Body of pancreas (tissue), 4 donors: Measurements from ENCODE around the gene MINDY2. TPM values are rescaled to one million over a fixed set of nuclear protein-coding genes. Genes with fewer than 3 reads are reported as not detected.

Experiments
- ATAC-seq: fragments of 150-250 bp; one replicate; pipeline ENCODE4 v1.9.1; 2016
- DNase-seq, 4 donors: peaks; one replicate each; pipeline ENCODE4 v3.0.0-alpha.2; 2019
- H3K27ac ChIP-seq, 4 donors: fragments of 200-600 bp; sonication (generic); 1 replicate in 3 of 4; 2 replicates in 1 of 4; pipeline versions ENCODE4 v1.5.1 to v1.6.1; 2016 to 2019; ENCODE audit warnings: mild to moderate bottlenecking in 1 of 4, mixed read lengths in 1 of 4, moderate library complexity in 1 of 4
- H3K27me3 ChIP-seq, 2 donors: fragments of 200-600 bp; sonication (generic); one replicate each; pipeline ENCODE4 v1.6.0; 2016; ENCODE audit warnings: mild to moderate bottlenecking in 1 of 2
- H3K36me3 ChIP-seq, 2 donors: fragments of 200-600 bp; sonication (generic); replicated peaks in 1 of 2; 2 replicates each; pipeline ENCODE4 v1.5.1; 2016; ENCODE audit warnings: low read depth in 2 of 2; ENCODE audit not compliant: insufficient read depth in 1 of 2
- H3K4me1 ChIP-seq: fragments of 200-600 bp; sonication (generic); one replicate; pipeline ENCODE4 v1.6.0; 2016
- H3K4me3 ChIP-seq, 2 donors: fragments of 200-600 bp; sonication (generic); 1 replicate in 1 of 2; 2 replicates in 1 of 2; pipeline ENCODE4 v1.5.1; 2016 to 2019
- H3K9me3 ChIP-seq, 3 donors: fragments of 200-600 bp; sonication (generic); 1 replicate in 2 of 3; 2 replicates in 1 of 3; pipeline ENCODE4 v1.5.1; 2016
- POLR2A ChIP-seq, 3 donors: fragments of 450-650 bp; IDR thresholded peaks; one replicate each; pipeline ENCODE4 v1.6.1; 2016; ENCODE audit warnings: antibody characterized with exemption in 3 of 3, mild to moderate bottlenecking in 2 of 3
- WGBS, 2 donors: methylation state at CpG; one replicate each; pipeline ENCODE4 v1.1.5; 2017; 5-methylcytosine and 5-hydroxymethylcytosine counted together
- intact Hi-C: fragments of 100-400 bp; cut with DNase I; formaldehyde crosslinking; loops from one replicate; pipeline ENCODE4 v1.15.1; 2023
- total RNA-seq, 2 donors: library from RNA; depleted of rRNA; stranded (reverse); fragments of >200 nt; gene quantifications; one replicate each; pipeline ENCODE4 v1.1.0, GENCODE V29; 2016
- TF ChIP-seq, protein P1 (sequence below), 7 experiments: fragments of 450-650 bp in 4 of 7; fragments of 200-600 bp in 3 of 7; sonication (generic) in 3 of 7; IDR thresholded peaks; one replicate each; pipeline ENCODE4 v1.5.1; 2016 to 2019; ENCODE audit warnings: antibody characterized with exemption in 7 of 7

Gene MINDY2
- total RNA-seq, 2 donors from 2014 or later, result 8.9 to 11.9 TPM

DNA sequence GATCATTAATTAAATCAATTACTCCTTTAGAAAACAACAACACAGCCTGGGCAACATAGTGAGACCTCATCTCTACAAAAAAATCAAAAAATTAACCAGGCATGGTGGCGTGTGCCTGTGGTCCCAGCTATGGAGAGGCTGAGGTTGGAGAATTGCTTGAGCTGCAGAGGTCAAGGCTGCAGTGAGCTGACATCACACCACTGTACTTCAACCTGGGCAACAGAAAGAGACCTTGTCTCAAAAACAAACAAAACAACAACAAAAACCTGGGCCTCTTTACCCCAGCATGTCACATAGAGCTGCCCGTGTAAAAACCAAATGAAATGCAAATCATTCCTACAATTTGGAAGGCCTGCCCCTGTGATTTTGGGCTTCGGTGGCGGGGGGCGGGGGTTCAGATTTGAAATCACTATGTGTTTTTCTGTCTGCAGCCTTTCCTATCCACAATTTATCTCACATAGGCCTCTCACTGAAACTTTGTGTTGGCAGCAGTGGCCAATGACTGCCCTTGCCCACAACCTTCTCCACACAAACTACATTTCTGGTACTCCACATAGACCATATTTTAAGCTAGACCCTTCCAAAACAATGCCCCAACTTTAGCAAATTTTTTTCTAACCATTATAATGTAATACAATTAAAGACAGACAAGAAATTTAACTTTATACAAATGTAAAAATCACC lies 28.1 kb upstream of the MINDY2 start:
- DNase-seq, result no peak
- H3K36me3 ChIP-seq, result no peaks in the 10 kb centered on the region
- no peaks in the 10 kb centered on the region for H3K27me3 ChIP-seq
- TF ChIP-seq POLR2A (IDR thresholded peaks at IDR 0.05), result no peak
- TF ChIP-seq, protein P1, sequence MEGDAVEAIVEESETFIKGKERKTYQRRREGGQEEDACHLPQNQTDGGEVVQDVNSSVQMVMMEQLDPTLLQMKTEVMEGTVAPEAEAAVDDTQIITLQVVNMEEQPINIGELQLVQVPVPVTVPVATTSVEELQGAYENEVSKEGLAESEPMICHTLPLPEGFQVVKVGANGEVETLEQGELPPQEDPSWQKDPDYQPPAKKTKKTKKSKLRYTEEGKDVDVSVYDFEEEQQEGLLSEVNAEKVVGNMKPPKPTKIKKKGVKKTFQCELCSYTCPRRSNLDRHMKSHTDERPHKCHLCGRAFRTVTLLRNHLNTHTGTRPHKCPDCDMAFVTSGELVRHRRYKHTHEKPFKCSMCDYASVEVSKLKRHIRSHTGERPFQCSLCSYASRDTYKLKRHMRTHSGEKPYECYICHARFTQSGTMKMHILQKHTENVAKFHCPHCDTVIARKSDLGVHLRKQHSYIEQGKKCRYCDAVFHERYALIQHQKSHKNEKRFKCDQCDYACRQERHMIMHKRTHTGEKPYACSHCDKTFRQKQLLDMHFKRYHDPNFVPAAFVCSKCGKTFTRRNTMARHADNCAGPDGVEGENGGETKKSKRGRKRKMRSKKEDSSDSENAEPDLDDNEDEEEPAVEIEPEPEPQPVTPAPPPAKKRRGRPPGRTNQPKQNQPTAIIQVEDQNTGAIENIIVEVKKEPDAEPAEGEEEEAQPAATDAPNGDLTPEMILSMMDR (IDR thresholded peaks at IDR 0.05), result no peak
- no peaks in the 10 kb centered on the region for H3K9me3 ChIP-seq
- 85 to 88% methylated on average over 5 of the region's 5 CpGs for WGBS, 2 donors
- ATAC-seq, result no peak
- peaks cover 20% of the 10 kb centered on the region for H3K4me1 ChIP-seq
- no peak overlapping the region for H3K4me3 ChIP-seq
- intact Hi-C loops, result no loop called here
- H3K27ac ChIP-seq, result no peak overlapping the region

DNA sequence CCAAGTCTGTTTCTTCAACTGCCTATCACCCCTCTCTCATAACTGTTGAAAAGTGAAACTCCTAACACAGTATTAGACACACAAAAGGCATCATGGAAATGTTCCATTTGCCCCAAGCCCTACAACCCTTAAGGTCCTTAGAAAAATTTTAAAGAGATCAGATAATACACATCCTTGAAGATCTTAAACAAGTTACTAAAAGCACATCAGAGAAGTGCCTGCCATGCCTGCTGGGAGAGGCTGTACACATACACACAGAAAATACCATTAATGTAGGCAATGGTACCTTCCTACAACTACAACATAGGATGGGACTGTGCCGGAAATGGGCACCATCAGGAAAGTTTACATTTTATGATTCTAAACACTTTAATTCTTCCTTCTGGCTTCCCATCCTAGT lies 24.9 kb upstream of the MINDY2 start:
- no peak overlapping the region for H3K4me3 ChIP-seq
- TF ChIP-seq, protein P1 (IDR thresholded peaks at IDR 0.05), result no peak
- no peak for TF ChIP-seq POLR2A (IDR thresholded peaks at IDR 0.05)
- peaks cover 21% of the 10 kb centered on the region for H3K4me1 ChIP-seq
- DNase-seq (no peak), ATAC-seq (no peak)
- H3K9me3 ChIP-seq, result no peaks in the 10 kb centered on the region
- no peak overlapping the region for H3K27ac ChIP-seq
- intact Hi-C loops, result no loop called here
- no peaks in the 10 kb centered on the region for H3K36me3 ChIP-seq
- no peaks in the 10 kb centered on the region for H3K27me3 ChIP-seq
- 91 to 100% methylated on average over 1 of the region's 1 CpG for WGBS, 2 donors

DNA sequence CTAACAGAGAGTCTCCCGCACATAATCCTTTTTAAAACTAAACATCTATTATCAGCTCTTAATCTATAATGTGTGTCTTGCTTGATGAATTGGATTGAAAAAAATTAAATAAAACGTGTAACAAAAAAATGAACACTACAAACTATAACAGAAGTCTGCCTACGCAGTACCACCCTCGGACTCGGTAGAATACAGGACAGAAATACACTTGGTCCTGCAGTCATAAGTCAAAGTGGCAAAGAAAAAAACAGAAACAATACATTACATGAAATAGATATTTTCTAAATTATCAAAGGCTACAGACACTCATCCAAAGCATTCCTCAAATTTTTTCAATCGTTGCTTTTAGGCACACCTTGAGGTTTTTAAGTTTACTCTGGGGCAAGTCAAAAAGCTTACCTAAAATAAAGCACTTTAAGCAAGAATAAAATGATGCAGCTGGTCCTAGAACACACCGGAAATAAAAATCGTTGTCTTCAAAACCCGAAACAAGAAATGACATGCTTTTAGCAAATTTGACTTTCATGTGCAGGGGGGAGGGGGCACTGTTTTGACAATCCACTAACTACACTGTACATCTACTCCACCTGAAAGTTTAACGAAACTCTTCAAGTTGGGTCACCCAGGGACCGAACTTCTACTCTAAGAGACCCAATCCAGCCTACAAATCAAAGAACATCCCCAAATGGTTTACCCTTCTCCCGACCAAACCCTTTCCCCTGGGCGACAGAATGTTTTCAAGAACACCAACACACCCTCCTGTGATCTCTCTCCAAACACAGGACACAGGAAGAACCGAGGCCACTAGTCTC lies 22.9 kb upstream of the MINDY2 start:
- no peak for ATAC-seq
- H3K4me3 ChIP-seq, result peak overlapping the region; percentile 84 to 99
- intact Hi-C loops, result no loop called here
- H3K27ac ChIP-seq, result peak overlapping the region; percentile 90 to 97 (median 94)
- no peaks in the 10 kb centered on the region for H3K36me3 ChIP-seq
- TF ChIP-seq POLR2A (IDR thresholded peaks at IDR 0.05), result no peak
- TF ChIP-seq, protein P1 (IDR thresholded peaks at IDR 0.05), result no peak
- no peak for DNase-seq
- no peaks in the 10 kb centered on the region for H3K9me3 ChIP-seq
- no peaks in the 10 kb centered on the region for H3K27me3 ChIP-seq
- 4 to 5% methylated on average over 14 of the region's 14 CpGs for WGBS, 2 donors
- peaks cover 17% of the 10 kb centered on the region for H3K4me1 ChIP-seq

DNA sequence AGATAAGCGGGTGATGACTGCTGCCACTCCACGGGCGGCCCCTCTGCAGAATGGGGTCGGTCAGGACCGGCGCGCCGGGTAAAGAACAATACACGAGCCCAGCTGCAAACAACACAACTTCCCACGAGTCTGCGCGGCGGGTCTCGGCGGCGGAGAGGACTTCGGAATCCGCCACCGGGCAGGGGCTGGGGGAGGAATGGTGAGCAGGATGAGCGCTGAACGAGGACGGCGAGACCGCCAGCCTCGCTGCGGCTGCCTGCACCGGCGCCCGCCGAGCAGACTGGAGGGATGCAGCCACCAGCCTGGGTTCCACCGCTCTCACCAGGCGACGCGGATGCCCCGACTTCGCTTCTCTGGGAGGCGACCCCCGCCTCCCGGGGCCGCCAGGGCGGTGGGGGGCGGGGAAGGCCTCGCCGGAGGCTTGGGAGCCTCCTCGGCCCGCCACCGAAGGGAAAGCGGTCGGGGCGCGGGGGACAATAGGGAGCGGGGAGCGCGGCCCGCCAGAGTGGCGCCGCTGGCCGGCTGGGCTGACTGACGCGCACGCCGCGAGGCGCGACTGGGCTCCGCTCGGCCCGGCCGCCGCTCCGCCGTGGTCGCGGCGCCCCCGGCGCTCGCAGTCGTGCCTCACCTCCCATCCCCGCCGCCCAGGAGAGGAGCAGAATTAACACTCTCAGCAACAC lies 22.1 kb upstream of the MINDY2 start:
- Histone ChIP-seq H3K27ac (peak overlapping the region; percentile 90 to 97 (median 94)), H3K27me3 (no peaks in the 10 kb centered on the region), H3K36me3 (no peaks in the 10 kb centered on the region), H3K9me3 (no peaks in the 10 kb centered on the region), H3K4me1 (peaks cover 17% of the 10 kb centered on the region), H3K4me3 (peak overlapping the region; percentile 84 to 99)
- ATAC-seq (peak; percentile 56), DNase-seq (peak; percentile 44 to 58 (median 50))
- TF ChIP-seq POLR2A (IDR thresholded peaks at IDR 0.05), result no peak
- TF ChIP-seq, protein P1 (IDR thresholded peaks at IDR 0.05), result no peak
- WGBS, 2 donors, result 0 to 1% methylated on average over 3 to 65 of the region's 81 CpGs
- intact Hi-C loops, result no loop called here
